Fibroblast of skin of scalp (primary cell): ENCODE data around the gene HIP1.
"Not testable (repeated sequence)": the region's sequence is repeated elsewhere in the genome, so short reads cannot be mapped to it uniquely, and the experiment has no call there.

Experiments
- DNase-seq: peaks from one replicate; pipeline ENCODE4 v3.0.0-alpha.2; 2013

Gene HIP1

DNA sequence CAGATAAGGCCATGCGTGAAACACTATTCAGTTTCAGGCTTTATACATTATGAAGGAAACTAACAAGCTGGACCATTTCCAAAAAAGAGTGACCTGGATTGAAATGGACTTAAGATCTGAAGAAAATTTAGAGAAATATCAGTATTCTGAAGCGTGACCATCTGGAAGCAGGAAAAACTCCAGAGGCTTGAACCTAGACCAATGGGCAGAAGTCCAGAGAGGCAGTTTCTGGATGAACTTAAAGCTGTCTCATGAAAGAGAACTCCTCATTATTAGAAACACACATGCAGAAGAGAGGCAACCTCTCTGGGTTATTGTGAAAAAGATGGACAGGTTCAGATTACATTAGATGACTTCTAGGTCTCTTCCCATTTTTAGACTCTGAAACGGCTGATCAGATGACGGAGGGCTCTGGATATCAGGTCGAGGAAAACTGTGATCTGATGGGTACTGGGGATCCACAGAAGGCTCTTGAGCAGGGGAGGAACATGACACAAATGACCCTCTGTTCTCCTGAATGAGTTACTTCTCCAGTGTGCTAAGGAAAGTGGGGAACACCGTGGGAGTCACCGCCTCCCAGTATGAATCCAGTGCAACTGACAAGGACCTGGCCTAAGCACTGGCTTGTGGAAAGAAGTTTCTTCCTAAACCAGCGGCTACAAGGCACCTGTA is 130.2 kb downstream of the HIP1 start:
- no peak for DNase-seq

DNA sequence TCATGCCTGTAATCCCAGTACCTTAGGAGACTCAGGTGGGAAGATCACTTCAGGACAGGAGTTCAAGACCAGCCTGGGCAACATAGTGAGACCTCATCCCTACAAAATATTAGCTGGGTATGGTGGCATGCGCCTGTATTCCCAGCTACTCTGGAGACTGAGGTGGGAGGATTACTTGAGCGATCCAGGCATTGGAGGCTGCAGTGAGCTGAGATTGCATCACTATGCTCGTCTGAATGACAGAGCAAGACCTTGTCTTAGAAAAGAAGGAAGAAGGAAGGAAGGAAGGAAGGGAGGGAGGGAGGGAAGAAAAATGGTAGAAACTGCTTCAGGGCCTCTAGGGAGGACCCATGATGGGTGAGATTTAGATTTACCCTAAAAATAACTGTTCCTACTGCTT is 134.3 kb downstream of the HIP1 start:
- DNase-seq, result no peak

DNA sequence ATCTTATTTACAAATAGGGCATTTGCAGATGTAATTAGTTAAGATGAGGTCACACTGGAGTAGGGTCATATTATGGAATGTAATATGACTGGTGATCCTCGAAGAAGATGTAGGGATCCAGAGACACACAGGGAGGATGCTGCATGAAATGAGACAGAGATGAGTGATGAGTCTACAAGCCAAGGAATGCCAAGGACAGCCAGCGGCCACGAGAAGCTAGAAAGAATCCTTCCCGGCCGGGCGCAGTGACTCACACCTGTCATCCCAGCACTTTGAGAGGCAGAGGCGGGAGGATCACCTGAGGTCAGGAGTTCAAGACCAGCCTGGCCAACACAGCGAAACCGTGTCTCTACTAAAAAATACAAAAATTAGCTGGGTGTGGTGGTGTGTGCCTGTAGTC is 135.9 kb downstream of the HIP1 start:
- peak; percentile 9 for DNase-seq

DNA sequence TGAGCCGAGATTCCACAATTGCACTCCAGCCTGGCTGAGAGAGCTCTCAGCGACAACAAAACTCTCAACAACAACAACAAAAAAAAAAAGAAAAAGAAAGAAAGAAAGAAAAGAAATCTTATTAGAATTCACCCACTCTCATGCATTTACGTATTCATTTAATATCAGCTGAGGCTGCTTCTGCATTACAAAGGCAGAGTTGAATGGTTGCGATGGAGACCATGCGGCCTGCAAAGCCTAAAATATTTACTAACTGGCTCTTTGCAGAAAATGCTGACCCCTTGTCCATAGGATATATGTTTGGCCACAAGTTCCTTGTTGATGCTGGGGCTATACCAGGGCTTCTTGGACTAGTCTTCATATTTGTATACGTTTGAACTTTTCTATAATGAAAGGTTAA is 137.2 kb downstream of the HIP1 start:
- no peak for DNase-seq

DNA sequence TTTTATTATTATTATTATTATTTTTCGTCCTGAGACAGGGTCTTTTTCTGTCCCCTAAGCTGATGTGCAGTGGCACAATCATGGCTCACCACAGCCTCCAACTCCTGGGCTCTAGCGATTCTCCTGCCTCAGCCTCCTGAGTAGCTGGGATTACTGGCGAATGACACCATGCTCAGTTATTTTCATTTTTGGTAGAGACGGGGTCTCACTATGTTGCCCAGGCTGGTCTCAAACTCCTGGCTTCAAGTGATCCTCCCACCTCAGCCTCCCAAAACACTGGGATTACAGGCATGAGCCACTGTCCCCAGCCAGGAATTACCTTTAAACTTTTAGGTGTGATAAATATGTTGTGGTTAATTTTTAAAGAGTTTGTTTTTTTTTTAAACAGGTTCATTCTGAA is 138.0 kb downstream of the HIP1 start:
- DNase-seq, result not testable (repeated sequence)

DNA sequence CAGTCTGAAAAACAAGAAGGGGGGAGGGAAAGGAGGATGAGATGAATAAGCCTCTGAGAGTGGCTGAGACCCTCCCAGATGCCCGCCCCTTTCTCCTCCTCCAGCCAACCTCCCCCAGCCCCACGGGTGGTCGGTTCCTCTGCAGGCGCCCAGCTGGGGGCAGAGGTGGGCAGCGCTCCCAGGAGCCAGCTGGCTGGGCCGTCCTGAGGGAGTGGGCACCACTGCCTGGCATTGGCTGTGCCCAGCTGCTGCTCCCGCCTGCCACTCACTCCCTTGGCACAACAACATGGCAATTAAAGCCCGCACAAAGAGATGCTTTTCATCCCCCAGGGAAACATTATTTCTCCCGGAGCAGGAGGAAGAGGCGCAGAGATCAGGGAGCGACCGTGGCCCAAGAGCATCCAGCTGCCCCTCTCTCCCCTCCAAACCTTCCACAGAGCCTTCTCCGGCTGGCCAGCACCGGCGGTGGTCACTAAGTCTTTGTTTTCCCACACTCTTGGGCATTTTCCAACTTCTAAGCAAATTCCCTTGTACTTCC is 139.4 kb downstream of the HIP1 start:
- peak; percentile 22 for DNase-seq

DNA sequence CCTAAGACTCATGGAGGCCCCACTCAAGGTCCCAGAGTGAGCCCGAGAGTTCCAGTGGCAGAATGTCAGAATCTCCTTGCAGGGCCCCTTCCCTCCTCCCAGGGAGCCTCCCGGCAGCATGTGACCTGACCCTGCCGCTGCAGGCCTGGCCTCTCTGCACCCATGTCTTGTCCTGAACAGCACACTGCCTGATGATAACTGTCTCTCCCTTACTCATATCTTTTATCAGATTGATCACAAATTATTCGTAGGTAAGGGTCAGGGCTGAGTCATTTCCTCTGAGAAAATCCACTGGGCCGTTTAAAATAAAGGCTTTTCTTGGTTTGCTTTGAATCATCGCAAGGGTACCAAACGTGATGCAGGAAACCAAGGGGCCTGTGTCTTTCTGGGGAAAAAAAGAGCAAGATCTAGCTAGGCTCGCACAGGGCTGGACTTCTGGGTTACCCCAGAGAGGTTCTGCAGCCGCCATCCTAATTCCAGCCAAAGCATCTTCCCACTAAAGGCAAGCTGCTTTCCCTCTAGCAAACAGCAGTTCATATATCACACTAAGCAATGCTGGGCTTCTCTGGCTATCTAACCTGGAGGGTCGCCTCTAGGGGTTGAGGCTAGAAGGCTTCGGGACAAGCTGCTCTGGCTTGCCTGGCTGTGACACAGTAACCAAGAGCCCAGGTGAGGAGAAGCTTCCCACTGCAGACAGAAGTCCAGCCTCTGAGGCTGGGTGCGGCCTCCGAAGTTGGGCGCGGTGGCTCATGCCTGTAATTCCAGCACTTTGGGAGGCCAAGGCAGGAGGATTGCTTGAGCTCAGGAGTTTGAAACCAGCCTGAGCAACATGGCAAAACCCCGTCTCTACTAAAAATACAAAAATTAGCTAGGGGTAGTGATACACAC is 141.8 kb downstream of the HIP1 start:
- no peak for DNase-seq

DNA sequence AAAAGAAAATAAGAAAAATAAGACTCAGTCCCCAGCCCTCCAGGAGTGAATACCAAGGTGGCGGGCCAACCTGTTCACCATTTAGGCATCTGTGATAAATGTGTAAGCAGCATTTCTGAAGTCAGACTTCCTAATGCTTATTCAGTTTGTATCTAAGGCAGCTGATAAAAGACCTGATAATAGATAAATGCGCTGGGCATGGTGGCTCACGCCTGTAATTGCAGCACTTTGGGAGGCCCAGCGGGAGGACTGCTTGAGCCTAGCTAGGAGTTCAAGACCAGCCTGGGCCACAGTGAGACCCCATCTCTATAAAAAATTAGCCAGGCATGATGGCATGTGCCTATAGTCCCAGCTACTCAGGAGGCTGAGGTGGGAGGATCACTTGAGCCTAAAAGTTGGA is 143.0 kb downstream of the HIP1 start:
- no peak for DNase-seq

DNA sequence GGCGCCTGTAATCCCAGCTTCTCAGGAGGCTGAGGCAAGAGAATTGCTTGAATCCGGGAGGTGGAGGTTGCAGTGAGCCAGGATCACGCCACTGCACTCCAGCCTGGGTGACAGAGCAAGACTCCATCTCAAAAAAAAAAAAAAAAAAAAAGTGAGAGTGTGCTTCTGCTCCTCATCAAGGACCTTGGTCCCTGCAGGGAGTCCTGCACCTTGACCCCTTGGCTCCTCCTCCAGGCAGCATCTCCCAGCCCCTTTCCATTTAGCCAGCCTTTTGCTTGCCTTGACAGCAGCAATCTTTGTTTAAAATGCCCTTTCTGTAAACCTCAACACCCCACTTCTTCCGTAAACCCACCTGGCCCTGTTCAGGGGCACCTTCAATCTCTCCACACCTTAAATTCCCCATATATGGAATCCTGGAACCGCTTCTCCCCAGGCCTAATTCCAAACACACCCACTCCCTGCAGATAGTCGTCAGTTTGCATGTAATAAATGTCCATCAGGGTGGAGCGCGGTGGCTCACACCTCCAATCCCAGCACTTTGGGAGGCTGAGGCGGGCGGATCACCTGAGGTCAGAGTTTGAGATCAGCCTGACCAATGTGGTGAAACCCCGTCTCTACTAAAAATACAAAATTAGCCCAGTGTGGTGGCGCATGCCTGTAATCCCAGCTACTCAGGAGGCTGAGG is 145.1 kb downstream of the HIP1 start:
- DNase-seq, result not testable (repeated sequence)

DNA sequence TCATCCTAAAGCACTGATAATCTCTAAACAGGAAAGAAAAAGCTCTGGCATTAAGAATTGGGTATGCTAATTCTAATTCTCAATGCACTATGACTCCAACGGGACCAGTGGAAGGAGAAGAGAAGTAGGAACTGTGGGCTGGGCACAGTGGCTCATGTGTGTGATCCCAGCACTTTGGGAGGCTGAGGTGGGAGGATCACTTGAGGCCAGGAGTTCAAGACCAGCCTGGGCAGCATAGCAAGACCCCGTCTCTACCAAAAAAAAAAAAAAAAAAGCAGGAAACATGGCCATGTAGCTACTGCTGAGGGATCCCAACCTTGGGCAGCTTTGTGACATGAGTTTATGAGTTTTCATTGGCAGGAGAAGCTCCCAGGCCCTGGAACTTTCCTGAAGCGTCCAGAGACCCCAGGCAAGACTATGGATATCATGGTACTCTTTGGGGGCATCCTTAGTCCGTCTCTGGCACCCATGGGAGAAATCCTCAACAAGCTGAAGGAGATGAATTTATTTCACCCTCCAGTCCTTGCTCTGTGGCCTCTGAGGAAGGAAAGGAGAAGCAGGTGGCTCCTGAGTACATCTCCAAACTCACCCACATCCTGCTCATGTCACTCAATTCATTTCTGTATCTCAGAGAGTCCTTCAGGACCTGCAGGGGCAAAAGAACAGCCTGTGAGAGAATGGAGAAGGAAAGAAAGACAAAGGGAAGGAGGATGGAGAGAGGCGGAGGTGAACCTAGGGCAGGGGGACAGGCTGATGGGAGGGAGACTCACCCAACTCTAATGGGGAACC is 147.1 kb downstream of the HIP1 start:
- no peak for DNase-seq

DNA sequence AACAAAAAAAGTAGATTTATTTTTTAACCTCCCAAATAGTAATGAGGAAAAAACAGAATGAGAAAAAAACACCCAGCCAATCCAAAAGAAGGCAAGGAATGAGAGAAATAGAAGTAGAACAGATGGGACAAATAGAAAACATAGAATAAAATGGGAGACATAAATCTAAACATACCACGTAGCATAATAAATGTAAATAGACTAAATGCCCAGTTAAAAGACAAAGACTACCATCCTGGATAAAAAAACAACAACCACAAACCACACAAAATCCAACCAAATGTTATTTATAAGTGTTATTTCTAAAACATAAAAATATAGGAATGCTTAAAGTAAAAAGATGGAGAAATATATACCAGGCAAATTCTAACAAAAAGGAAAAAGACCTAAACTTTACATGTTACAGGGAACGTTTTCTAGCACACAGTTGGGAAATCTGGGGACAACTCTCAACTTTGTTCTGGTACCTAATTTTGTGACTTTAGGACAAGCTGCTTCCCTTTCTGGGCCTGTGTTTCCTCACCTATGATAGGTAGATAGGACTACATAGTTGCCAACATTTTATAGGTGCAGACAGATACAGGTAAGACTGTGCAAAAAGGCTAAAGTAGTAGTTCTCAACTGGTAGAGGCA is 148.3 kb downstream of the HIP1 start:
- no peak for DNase-seq

DNA sequence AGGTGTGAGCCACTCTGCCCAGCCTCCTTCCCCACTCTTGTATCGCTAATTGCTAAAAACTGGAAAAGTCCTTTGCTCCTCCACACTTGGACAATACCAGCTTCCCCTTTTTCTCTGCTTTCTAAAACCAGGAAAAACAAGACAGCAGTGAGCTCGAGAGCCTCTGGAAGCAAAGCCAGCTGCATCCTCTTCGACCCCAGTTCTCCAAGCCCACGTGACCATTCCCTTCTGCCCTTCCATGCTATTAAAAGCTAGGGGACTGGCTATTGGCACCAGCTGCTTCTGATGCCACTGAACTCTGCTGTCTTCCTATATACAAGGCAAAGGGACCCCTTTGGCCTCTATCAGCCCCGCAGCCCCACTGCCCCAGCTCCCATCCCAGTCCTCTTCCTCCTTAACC is 154.4 kb downstream of the HIP1 start:
- DNase-seq, result no peak

DNA sequence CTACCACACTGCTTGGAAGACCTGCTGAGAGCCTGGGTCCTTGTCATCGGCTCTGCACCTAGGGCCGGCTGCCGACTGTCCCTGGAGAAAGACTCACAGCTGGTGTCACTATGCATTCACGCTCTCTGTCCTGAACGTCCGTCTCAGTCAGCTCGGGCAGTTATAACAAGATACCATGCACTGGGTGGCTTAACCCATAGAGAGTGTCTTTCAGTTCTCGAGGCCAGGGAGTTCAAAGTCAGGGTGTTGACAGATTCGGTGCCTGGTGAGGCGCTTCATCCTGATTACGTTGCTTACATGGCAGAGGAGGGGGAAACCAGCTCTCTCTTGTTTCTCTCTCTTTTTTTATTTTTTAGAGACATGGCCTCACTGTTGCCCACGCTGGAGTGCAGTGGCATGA is 155.5 kb downstream of the HIP1 start:
- no peak for DNase-seq

DNA sequence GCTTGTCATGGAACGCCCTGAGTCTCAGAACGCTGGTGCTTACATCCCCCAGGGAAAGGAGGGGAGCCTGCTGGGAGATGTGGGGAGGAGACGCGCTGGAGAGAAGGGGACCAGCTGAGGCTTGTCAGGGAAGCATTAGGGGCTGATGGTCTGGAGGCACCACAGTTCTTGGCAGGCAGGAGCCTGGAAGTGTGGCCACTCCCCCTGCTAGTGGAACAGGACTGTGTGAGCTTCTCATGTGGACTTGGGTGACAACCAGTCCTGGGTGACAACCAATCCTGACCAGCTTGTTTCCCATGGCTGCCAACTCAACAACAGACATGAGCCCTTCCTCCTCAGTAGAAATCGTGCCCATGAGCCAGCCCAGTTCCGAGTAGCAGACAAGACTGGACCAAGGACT is 158.8 kb downstream of the HIP1 start:
- DNase-seq, result no peak

DNA sequence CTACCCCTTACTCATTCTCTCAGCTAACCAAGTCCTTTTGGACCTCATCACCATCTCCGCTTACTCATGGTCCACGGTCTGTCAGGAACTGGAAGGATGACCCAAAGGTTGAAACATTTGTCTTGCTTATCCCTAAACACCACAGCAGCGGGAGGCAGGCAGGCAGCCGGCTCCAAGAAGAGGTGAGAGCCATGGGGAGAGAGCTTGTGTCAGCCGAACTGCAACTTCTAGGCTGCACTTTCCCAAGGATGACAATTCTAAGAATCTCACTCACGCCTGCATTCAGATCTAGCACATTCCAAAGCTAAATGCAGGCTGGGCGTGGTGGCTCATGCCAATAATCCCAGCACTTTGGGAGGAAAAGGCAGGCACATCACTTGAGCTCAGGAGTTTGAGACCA is 160.7 kb downstream of the HIP1 start:
- peak; percentile 11 for DNase-seq

DNA sequence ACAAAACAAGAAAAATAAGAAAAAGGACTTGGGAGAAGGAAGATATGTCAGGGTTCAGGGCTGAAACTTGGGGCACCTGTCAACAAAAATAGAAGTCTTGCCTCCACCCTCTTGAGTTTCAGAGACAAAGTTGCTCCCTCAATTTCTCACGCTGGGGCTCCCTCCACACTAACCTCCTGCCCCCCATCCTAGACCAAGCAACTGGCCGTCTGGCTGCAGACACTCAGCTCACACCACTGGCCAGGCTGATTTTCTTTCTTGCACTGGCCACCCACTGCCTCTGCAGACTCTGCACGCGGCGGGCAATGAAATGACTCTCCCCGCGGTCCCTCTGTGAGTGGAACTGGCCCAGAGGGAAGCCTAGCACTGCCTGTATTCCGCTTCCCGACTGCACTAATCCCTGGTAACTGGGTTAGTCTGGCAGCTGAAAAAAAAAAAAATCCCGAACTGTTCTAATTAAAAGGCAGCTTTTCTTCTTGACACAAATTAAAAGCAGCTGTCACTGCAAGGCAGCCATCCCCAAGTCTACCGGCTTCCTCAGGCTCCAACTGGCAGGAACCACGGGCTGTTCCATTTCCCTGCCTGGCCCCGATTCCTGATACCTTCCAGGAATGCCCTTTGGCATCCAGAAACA is 163.1 kb downstream of the HIP1 start:
- peak; percentile 73 for DNase-seq

DNA sequence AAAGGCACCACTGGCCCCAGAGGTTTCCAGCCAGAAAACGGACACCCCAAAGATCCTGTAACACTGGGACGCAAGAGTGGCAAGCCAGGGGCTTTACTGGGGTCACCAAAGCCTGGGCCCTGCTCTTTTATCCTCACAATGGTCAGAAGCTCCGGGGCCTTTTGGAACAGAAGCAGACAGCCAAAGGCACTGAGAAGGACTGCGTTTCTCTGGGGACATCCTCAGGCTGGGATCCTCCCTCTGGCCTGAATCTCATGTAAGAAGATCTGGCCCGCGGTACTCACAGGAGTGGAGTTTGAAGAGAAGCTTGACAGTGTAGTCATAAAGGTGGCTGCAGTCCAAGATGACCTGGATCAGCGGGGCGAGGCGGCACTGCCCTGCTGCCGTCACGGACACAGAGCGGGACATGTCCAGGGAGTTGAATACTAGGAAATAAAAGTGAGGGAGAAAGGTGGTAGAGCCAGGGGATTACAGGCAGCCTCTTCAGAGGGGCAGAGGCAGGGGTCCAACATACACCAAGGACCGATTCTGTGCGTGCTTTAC is 165.2 kb downstream of the HIP1 start:
- DNase-seq, result no peak

DNA sequence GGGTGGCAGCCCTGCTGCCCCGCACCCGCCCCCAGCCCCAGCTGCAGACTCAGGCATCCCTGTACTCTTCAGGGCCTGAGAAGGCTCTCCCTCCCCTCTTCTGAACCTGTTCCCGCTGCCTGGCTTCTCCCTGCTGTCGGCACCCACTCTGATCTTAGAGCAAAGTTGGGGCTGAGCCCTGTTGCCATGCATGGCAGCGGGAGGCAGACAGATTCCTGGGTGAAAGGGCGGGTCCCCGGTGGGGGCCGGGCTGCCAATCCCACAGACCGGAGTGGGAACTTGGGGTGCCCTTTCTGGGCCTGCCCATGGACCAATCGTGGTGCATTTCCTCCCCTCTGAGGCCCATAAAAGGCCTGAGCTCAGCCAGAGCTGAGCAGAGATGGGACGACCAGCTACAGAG is 165.9 kb downstream of the HIP1 start:
- no peak for DNase-seq

DNA sequence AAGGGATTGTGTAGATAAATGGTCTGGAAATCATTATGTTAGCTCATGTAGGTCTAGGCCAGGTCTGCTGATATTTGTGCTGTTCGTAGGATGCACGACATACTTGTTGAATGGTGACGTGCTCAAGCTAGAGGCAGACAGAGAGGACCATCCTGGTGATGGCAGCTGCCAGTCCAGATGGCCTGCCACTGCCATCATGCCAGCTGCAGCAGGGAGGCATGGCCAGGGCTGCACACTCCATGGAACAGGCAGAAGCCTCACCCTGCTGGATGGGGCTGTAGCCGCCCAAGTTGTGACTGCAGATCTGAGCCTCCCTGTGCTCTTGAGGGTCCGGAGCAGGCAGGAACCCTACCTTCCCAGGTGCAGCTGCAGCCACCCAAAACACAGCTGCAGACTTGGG is 166.3 kb downstream of the HIP1 start:
- no peak for DNase-seq

DNA sequence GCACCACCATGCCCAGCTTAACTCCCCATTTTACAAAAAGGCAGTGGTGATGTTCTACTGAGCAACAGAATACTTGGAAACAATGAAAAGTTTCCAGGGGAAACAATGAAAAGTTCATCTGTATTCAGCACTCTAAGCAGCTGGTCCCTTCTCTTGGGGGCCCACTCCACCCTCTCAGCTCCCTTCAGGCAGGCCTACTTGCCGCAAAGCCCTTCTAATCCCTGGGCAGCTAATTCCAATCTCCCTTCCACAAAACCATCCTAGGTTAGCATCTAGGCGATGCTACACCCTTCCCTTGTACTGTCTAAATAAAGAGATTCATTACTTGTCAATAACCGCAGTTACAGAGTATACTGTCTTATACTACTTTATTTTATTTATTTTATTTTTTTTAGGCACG is 167.5 kb downstream of the HIP1 start:
- DNase-seq, result no peak

DNA sequence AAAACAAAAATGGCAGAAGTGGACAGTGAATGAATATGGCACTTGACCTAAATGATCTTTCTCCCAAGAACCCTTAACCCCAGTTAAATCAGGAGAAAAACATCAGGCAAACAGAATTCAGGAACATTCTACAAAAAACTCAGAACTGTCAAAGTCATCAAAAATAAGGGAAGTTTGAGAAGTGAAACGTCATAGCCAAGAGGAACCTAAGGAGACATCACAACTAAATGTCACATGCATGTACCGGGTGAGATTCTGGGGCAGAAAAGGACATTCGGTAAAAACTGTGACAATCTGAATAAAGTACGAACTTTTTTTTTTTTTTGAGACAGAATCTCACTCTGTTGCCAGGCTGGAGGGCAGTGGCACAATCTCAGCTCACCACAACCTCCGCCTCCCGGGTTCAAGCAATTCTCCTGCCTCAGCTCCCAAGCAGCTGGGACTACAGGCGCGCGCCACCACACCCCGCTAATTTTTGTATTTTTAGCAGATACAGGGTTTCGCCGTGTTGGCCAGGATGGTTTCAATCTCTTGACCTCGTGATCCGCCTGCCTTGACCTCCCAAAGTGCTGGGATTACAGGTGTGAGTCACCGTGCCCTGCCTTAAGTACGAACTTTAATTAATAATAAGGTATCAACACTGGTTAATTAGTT is 169.0 kb downstream of the HIP1 start:
- not testable (repeated sequence) for DNase-seq
